ENCODE data around the gene STAC.
"Not testable (repeated sequence)": the region's sequence is repeated elsewhere in the genome, so short reads cannot be mapped to it uniquely, and the experiment has no call there.

STAC gene

DNA sequence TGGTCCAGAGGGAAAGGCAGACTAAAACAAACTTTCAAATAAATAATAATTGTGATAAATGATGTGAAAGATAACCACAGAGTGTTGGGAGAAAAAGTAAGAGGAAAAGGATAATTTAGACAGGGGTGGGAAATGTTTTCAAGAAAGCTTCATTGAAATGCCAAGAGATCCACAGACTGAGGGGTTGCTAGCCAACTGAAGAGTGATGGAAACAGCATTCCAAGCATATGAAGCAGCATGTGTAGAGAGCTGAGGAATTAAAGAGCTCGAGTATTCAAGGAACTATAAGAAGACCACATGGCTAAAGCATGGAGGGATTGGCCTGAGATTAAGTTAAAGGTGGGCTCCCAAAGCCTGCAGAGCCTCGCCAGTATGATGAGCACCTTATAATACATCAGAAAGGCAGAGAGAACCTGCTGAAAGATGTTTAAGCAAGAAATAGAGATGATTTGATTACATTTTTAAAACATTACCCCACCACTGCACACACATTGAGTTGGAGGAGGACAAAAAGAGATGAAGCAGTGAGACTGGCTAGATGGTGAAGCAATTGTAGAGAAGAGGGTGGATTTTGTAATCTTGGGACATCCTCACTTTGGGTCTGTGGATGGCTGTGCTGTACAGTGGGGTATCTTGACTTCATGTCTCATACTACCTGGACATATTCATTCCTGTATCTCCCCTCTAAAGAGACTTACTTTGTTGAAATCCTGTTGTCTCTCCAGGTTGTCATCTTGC is 100.8 kb downstream of the STAC start:
- no peak for DNase-seq (ENCODE audit: low spot score)

DNA sequence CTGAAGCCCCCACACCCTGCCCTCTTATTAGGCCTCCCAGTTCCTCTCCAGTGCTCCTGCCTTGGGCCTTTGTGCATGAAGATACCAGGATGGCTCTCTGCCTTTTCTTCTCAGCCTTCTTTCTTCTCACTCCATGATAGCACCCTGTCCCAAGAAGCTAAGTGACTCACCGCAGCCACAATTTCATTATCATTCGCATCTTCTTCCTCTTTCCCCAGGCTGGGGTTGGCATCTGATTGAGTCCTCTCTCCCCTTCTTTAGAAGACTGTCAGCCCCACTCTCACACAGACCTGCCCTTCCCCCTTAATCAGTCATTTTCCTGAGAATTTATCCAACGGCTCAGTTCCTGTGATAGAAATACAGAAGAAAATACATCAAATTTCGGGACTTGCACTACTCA is 102.0 kb downstream of the STAC start:
- no peak for DNase-seq (ENCODE audit: low spot score)

DNA sequence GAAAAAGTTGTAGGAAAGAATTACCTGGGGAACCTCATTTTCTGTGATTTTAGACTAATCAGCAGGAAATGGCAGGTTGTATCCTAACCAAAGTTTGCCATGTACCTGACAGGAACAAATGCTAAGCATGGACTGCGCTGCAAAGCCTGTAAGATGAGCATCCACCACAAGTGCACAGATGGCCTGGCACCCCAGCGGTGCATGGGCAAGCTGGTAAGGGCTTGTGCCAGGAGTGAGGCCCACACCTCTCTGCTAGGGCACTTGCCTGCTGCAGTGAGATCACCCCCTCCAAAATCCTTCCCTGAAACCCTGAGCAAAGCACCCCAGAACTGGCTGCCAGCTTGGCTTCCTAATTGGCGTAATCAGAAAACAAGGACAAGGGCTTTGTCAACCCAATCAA is 102.6 kb downstream of the STAC start:
- no peak for DNase-seq (ENCODE audit: low spot score)

DNA sequence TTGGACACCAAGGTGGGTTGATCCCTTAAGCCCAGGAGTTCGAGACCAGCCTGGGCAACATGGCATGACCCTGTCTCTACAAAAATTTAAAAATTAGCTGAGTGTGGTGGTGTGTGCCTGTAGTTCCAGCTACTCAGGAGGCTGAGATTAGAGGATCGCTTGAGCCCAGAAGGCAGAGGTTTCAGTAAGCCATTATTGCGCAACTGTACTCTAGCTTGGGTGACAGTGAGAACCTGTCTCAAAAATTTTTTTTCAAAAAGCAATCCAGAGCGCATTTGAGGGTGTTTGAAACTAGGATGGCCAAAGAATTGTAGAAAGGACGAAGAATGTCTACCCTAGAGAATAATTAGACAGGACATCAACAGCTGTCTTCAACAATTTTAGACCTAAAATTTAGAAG is 103.4 kb downstream of the STAC start:
- DNase-seq (ENCODE audit: low spot score) = no peak

DNA sequence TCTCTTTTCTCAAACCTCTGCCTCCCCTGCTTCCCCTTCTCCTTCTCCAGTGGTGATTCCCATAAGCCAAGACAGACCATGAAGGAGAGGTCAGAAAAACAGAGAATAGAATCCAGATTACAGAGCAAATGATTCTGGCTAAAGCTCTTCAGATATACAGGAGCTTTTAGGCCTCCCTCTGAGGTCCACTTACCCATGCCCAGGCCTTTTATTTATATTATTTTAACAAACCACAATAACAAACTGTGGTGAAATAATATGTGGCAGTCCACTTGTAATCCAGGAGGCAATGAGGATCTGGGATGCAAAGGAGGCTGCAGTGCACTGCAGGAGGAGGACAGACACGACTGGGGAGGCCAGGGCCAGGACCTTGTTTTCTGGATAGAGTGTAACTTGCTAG is 104.1 kb downstream of the STAC start:
- no peak for DNase-seq (ENCODE audit: low spot score)

DNA sequence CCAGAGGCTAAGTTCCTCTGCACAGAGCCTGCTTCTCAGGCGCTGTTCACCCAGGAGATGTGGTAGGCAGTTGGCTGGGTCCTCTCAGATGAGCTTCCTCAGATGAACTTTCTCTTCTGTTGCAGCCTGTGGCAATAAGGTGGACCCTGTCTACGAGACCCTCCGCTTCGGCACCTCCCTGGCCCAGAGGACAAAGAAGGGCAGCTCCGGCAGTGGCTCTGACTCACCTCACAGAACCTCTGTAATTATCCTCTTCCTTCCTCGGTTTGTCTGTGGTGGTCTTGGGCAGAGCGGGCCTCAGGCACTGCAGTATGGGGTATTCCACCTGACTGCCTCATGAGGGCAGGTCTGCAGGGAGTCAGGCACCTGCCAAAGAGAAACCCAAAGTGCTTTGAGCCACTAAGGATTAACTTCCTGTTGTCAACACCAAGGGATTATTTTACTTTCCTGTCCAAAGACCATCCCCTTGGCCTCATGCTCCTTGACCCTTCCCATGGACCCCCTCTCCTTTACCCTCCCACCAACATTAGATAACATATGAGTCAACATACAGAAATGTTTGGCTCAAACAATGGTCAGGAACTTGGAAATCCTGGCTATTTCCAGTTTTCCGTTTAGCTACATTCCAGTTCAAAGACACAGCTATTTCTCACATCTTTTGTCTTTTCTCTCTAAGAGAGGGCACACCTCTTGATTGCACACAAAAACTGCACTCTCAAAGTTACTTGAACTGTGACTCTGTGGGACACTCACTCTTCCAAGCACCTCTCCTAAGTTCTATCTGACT is 105.9 kb downstream of the STAC start:
- no peak for DNase-seq (ENCODE audit: low spot score)

DNA sequence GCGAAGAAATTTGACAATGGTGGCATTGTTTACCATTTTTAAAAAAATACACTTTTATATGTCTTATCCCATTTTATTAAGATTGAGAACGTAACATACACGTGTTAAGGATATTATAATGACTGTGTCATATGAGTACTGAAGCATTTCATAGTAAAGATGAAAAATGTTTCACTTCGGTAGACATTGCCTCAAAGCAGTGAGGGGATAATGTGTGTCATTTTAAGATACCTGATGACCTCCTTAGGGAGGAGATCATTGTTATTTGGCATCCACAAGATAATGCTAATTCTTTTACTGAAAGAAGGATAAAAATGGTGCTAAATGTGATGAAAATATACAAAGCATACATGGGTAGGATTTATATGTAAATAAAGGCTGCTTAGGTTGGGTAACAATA is 107.3 kb downstream of the STAC start:
- no peak for DNase-seq (ENCODE audit: low spot score)

DNA sequence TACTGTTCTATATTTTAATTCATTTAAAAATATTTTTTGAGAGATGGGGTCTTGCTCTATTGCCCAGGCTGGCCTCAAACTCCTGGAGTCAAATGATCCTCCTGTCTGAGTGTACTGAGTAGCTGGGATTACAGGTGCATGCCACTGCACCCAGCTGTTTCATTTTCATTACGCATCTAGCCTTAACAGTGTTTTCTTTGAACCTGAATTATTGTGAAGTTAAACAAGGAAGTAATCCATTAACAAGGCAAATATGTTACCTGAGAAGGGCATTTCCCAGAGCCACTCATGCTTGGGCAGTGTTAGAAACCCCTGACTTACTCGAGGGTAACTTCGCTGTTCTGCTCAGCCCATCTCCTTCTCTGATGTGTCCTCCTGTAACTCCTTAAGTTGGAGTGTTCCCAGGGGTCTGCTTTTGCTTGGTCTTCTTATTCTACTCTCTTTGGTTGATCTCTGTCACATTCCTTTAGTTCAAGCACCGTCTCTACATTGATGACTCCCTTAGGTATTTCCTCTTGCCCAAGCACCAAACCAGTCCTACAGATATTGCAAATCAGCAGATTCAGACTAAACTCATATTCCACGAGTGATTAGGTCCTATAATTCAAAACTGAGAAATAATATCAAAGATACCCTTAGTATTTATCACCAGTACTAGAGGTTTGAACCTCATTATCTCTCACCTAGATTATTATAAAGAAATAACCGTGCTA is 107.9 kb downstream of the STAC start:
- no peak for DNase-seq (ENCODE audit: low spot score)

DNA sequence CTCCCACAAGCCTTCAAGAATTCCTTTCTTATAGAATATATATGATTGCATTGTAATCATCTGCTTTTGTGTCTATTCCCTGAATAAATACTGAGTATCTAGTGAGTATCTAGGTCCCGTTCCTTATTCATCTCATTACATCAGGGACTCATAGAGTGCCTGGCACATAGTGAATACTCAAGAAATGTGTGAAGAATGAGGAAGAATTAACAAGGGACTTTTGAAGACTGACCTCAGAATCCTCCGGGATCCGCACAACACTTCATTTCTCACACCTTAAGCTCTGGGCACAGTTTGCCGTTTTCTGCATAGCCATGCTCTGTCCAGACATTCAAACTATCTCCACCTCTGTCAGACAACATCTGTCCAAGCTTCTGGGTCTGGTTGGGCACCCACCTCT is 108.8 kb downstream of the STAC start:
- DNase-seq (ENCODE audit: low spot score) = no peak

DNA sequence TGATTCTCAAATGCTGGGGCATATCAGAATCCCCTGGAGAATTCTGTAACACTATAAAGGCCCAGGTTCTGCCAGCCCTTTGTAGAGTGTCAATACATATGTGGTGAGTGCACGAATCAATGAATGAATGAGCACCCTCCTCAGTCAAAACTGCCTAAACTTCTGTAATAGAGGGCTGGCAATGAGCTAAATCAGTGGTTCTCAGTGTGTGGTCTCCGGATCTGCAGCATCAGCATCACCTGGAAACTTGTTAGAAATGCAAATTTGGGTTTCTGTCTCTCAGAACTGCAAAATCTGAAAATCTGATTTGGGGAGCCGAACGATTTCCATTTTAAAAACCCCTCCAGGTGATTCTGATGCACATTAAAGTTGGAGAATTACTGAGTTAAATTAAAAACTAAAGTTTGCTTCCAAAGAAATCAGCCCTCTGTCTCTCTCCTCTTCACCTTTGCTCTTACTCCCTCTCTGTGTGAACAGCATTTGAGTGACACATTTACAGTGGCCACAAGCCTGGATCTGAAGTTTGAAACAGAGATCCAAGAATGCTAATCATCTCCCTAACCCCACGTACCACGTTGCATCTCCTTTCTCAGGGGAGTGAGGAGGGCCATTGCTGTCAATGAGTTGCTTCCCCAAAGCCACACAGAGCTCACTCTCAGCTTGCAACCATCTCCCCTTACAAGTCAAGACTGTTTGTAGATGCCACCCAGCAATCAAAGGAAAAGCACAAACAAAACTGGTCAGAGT is 109.5 kb downstream of the STAC start:
- DNase-seq (ENCODE audit: low spot score) = no peak

DNA sequence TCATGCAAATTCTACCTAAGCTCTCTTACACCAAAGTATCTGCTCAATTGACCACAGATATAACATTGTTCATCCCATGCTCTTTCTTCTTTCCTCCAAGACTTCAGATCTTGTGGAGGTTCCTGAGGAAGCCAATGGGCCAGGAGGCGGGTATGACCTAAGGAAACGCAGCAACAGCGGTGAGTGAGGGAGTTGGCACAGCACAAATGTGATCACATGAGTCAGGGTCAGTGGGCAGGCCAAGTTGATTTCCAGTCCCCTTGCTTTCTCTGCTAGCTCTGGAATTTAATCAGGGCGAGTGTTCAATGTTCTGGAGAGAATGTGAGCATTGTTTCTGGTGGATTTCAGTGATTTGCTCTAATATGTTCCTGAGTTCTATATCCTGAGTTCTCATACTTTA is 112.7 kb downstream of the STAC start:
- DNase-seq (ENCODE audit: low spot score) = no peak

DNA sequence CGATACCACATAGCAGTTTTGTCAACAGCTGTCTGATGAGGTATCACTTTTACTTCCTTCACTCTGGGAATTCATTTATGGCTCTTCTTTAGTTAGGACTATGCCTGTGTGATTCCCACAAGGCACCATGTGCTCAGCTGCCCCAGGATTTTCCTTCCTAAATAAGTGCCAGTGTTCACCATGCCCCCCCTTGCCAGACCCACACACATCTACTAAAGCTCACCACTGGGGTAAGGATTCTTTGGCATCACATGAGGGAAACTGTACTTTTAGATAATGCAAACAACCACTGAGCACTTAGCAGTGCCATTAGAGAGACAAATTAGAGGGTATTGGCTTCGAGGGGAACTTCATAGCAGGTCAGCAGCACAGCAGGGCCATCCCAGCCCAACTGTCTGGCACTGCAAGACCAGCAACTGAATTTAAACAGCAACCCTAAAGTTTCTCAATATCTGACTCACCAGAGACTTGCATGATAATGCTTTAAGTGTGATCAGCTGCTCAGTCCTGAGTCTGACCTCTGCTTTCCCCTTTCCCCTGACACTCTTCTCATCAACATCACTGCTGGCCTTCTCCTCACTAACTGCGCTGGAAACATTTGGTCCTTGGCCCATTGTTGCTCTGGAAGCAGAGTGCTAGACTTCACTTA is 114.3 kb downstream of the STAC start:
- no peak for DNase-seq (ENCODE audit: low spot score)

DNA sequence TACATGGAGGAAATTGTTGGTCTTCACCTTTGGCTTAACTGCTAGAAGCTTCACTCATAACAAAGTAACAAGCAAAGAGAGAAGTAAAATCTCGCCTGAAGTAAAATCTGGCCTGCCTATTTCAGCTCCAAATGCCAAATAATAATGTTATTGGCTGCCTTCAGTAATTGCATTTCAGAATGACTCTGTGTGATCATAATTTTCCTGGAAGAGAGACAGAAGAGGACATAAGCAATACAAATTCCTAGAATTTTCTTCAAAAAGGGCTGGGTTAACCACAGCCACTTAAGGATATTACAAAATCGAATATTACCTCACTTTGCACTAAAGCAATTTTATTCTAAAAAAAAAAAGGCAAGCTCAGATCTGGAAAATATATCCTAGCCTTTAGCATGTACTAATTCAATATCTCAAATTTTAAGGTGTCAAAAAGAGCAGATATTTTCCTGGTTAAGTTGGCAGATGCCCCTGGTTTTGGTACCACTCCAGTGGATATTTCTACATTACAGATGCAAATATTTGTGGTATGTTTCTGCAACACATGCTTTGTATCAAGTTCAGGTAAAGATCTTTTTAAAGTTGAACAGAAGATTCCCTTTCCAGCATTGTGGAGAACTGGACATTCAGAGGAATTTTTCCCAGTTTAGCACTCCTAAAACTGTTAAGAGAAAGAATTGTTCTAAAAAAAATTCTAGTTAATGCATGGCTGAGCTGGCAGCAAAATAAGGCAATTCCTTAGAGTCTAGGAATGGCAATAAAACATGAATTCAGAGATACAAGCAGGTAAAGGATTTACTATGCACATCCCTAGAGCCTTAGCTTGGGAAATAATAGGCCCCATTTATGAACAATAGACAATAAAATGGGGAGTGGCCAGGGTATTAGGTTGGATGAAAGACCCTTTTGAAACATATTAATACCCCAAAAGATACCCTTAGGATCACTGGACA is 116.7 kb downstream of the STAC start:
- DNase-seq (ENCODE audit: low spot score) = no peak

DNA sequence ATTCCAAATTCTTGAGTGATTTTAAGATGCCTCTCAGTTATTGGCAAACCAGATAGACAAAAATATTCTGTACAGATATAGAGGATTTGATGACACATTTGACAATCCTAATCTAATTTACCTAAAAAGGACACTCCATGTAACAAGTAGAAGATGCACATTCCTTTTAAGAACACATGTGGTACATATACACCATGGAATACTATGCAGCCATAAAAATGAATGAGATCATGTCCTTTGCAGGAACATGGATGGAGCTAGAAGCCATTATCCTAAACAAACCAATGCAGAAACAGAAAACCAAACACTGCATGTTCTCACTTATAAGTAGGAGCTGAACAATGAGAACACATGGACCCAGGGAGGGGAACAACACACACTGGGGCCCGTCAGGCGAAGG is 119.7 kb downstream of the STAC start:
- DNase-seq (ENCODE audit: low spot score) = not testable (repeated sequence)

DNA sequence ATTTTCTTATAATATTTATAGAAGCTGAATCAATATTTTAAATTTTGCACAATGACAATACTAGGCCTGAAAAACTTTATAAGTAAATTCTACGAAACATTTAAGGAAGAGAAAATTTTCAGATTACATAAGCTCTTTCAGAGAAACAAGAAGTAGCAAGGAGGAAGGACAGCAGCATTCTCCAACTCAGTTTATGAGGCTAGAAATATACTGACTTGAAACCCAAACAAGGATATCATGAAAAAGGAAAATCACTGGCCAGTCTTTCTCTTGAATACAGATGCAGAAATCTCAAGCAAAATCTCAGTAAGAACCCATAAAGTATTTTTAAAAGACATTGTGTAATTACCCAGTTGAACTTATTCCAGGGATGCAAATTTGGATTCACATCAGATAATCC is 121.3 kb downstream of the STAC start:
- no peak for DNase-seq (ENCODE audit: low spot score)

DNA sequence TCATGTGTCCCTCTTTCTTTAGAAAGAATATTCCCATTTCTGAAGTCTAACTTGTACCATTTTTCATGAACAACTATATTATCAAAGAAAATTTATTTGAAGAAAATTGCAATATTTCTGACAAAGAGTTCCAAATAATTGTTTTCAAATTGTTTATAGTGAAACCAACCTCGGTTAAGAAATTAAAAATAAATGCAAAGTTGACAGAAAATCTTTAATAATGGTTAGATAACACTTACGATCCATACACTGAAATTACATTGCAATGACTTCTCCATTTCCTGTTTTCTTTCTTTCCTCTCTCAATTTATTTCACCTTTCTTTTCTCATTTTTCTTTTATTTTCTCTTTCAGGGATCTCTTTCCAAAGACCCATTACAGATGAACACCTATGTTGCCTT is 125.1 kb downstream of the STAC start:
- no peak for DNase-seq (ENCODE audit: low spot score)

DNA sequence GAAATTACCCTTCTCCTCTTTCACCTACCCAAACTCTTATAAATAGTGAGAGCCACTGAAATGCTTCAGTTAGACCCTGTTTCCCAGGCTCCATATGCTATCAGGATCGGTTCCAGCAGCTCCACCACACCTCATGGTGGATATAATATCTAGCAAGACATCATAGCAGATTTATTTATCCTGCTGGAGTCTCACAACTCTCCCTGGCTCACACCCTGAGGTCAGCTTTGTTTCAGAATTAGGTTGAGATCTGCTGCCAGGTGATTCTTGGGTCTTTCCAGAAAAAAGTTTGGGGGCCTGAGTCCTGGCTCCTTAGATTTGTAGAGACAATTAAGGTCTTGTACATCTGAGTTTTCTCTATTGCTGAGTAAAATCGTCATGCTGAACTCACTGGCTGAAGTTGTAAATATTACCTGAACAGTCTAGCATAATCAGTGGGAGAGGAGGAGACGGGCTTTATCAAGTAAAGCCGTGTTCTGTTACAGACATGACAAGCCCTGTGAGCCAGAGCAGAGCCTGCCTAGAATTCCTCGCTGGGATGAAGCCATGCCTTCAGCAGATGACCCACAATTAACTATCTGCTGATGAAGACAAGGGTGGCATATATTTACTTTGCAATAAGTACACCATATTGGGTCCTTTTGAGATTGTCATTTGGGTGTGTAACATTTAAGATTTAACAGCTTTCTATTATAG is 131.6 kb downstream of the STAC start:
- no peak for DNase-seq (ENCODE audit: low spot score)

DNA sequence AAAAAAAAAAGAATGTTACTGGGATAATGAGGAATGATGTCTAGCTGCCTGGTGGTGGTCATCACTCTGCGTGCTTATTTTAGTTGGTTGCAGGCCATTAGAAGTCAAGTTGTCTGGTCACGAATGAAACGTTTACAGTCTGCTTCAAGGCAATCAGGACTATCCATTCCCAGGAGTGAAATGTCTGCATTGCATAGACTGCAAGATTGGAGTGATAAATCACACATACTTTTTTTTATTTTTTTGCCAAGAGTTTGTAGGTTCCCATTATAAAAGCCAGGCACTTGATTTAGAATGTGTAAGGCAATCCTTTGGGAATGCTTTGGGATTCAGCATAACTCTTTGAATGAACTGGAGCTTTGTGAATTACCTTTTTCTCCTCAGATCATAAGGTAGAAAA is 132.3 kb downstream of the STAC start:
- no peak for DNase-seq (ENCODE audit: low spot score)

DNA sequence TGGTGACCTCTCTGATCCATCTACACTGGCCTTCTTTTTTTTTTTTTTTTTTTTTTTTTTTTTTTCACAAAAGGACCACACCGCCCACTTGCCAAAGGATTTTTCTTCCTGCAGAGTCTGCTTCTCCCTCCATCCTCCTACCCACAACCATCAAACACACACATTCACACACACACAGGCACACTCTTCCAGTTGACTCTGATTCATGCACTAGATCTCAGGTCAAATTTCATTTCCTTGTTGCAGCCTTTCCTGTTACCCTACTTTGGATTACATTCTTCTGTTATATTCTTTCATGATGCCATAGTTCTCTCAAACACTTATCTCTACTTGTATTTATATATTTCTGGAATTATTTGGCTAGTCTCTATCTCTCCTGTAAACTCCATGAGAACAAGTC is 133.9 kb downstream of the STAC start:
- DNase-seq (ENCODE audit: low spot score) = no peak

DNA sequence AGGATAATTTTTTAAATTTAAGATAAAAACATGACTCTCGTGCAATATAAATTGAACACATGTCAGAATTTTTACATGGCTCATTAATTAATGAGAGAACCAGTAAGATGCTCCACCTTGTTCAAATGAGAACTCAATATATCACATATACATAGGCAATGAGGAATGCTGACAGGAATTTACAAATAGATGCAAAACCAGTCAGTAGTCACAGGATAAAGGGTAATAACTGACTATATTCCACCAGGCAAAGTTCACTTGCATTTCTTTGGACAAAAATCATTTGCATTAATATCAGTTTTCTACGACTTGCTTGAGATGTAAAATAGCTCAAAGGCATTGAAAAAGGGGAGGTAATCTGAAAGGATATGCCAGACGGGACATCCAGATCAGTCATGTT is 139.4 kb downstream of the STAC start:
- no peak for DNase-seq (ENCODE audit: low spot score)

Measured in Ammon's horn (tissue), 1 donor.